Measurements from ENCODE around the gene PLEKHG2. TPM values are rescaled to one million over a fixed set of nuclear protein-coding genes. Genes with fewer than 3 reads are reported as not detected.

PLEKHG2 gene
- 160 to 172 TPM (median 164 TPM) in 3 replicates for total RNA-seq

GRCh38 chr19:39412100-39412866 lies at the start of gene PLEKHG2:
Gene PLEKHG2, plus strand, starts transcription at chr19:39412669. Its CDS starts 1,418 bp downstream, at chr19:39414087.
- Mint-ChIP-seq H3K27me3 (ENCODE audit: low read depth) (peaks cover 1% of the 10 kb centered on the region), H3K9me3 (no peaks in the 10 kb centered on the region), H3K27ac (peak within 1 kb of the TSS; percentile 91), H3K4me3 (peak within 1 kb of the TSS; percentile 94), H3K36me3 (peaks cover 5% of the 10 kb centered on the region), H3K4me1 (peaks cover 47% of the 10 kb centered on the region)
- TF ChIP-seq CTCF (IDR thresholded peaks at IDR 0.05; ENCODE audit: unreplicated experiment), result peak; percentile 86
- DNase-seq (ENCODE audit: low spot score in 2 of 2, unreplicated experiment in 2 of 2), result peak; percentile 96 to 100

- H3K27ac Mint-ChIP-seq, result peak overlapping the region; percentile 59
- H3K9me3 Mint-ChIP-seq, result no peaks in the 10 kb centered on the region
- no peak for DNase-seq (ENCODE audit: low spot score in 2 of 2, unreplicated experiment in 2 of 2)
- no peaks in the 10 kb centered on the region for H3K27me3 Mint-ChIP-seq (ENCODE audit: low read depth)
- no peak overlapping the region for H3K4me3 Mint-ChIP-seq
- TF ChIP-seq CTCF (IDR thresholded peaks at IDR 0.05; ENCODE audit: unreplicated experiment), result no peak
- H3K4me1 Mint-ChIP-seq, result no peaks in the 10 kb centered on the region
- peaks cover 37% of the 10 kb centered on the region for H3K36me3 Mint-ChIP-seq
These were observed 49.5 kb upstream of the PLEKHG2 start for GRCh38 chr19:39362682-39363657.

- Mint-ChIP-seq H3K36me3 (peaks cover 42% of the 10 kb centered on the region), H3K4me3 (no peak overlapping the region), H3K9me3 (no peaks in the 10 kb centered on the region), H3K27me3 (ENCODE audit: low read depth) (no peaks in the 10 kb centered on the region), H3K4me1 (no peaks in the 10 kb centered on the region), H3K27ac (no peak overlapping the region)
- no peak for TF ChIP-seq CTCF (IDR thresholded peaks at IDR 0.05; ENCODE audit: unreplicated experiment)
- no peak for DNase-seq (ENCODE audit: low spot score in 2 of 2, unreplicated experiment in 2 of 2)
These were observed 48.5 kb upstream of the PLEKHG2 start for GRCh38 chr19:39363901-39364457.

GRCh38 chr19:39365531-39365930 lies 46.9 kb upstream of the PLEKHG2 start:
- Mint-ChIP-seq H3K27me3 (ENCODE audit: low read depth) (no peaks in the 10 kb centered on the region), H3K4me3 (no peak overlapping the region), H3K27ac (no peak overlapping the region), H3K36me3 (peaks cover 36% of the 10 kb centered on the region), H3K9me3 (no peaks in the 10 kb centered on the region), H3K4me1 (no peaks in the 10 kb centered on the region)
- no peak for DNase-seq (ENCODE audit: low spot score in 2 of 2, unreplicated experiment in 2 of 2)
- TF ChIP-seq CTCF (IDR thresholded peaks at IDR 0.05; ENCODE audit: unreplicated experiment), result no peak

- Mint-ChIP-seq H3K36me3 (peaks cover 39% of the 10 kb centered on the region), H3K9me3 (no peaks in the 10 kb centered on the region), H3K27me3 (ENCODE audit: low read depth) (no peaks in the 10 kb centered on the region), H3K27ac (no peak overlapping the region), H3K4me1 (no peaks in the 10 kb centered on the region), H3K4me3 (no peak overlapping the region)
- no peak for TF ChIP-seq CTCF (IDR thresholded peaks at IDR 0.05; ENCODE audit: unreplicated experiment)
- no peak for DNase-seq (ENCODE audit: low spot score in 2 of 2, unreplicated experiment in 2 of 2)
These were observed 43.3 kb upstream of the PLEKHG2 start for GRCh38 chr19:39369200-39369599.
